CD14-positive monocyte (primary cell): ENCODE results near the gene ZDHHC3. TPM values are rescaled to one million over a fixed set of nuclear protein-coding genes. Genes with fewer than 3 reads are reported as not detected.
A peak's percentile ranks its signal among the peaks of the same experiment; 100 is the strongest.

Source experiments
- DNase-seq, 3 donors: peaks; one replicate each; pipeline ENCODE4 v3.0.0-alpha.2; 2011 to 2022
- H2AFZ ChIP-seq: 2 replicates; pipeline ENCODE4 v1.6.0; 2012; ENCODE audit warnings: mild to moderate bottlenecking, low read depth, low read length, inconsistent platforms; ENCODE audit not compliant: insufficient read depth, poor library complexity, severe bottlenecking
- H3K27ac ChIP-seq, 2 donors: 1 replicate in 1 of 2; 2 replicates in 1 of 2; pipeline ENCODE4 v1.5.1; 2012 to 2013; ENCODE audit warnings: low read length in 2 of 2, control low read depth in 1 of 2, inconsistent platforms in 1 of 2, low read depth in 1 of 2, mild to moderate bottlenecking in 1 of 2
- H3K27me3 ChIP-seq, 2 donors: one replicate each; pipeline versions ENCODE4 v1.6.0 to v1.6.1; 2011 to 2013; ENCODE audit warnings: low read length in 2 of 2; ENCODE audit not compliant: control insufficient read depth in 2 of 2, insufficient read depth in 2 of 2
- H3K36me3 ChIP-seq, 2 donors: replicated peaks in 1 of 2; 1 replicate in 1 of 2; 2 replicates in 1 of 2; pipeline versions ENCODE4 v1.5.1 to v1.6.1; 2012 to 2013; ENCODE audit warnings: low read length in 2 of 2, control low read depth in 1 of 2, inconsistent platforms in 1 of 2, mild to moderate bottlenecking in 1 of 2; ENCODE audit not compliant: insufficient read depth in 2 of 2, control insufficient read depth in 1 of 2
- H3K4me1 ChIP-seq, 2 donors: 1 replicate in 1 of 2; 2 replicates in 1 of 2; pipeline versions ENCODE4 v1.5.1 to v1.6.1; 2012 to 2013; ENCODE audit warnings: low read length in 2 of 2, control low read depth in 1 of 2, inconsistent platforms in 1 of 2, mild to moderate bottlenecking in 1 of 2, moderate library complexity in 1 of 2; ENCODE audit not compliant: insufficient read depth in 2 of 2, control insufficient read depth in 1 of 2
- H3K4me2 ChIP-seq: replicated peaks from 2 replicates; pipeline ENCODE3; 2012; ENCODE audit warnings: low read length, moderate library complexity, mild to moderate bottlenecking; ENCODE audit not compliant: poor library complexity, severe bottlenecking; ENCODE audit errors: extremely low read depth
- H3K4me3 ChIP-seq, 3 experiments: fragments of 200-600 bp in 1 of 3; sonication (generic) in 1 of 3; replicated peaks in 1 of 3; 1 replicate in 2 of 3; 2 replicates in 1 of 3; pipeline ENCODE4 v1.5.1; 2011 to 2013; ENCODE audit warnings: low read length in 3 of 3, mild to moderate bottlenecking in 3 of 3, control low read depth in 2 of 3, low read depth in 2 of 3, inconsistent platforms in 1 of 3, moderate library complexity in 1 of 3
- H3K79me2 ChIP-seq: 2 replicates; pipeline ENCODE4 v1.6.0; 2012; ENCODE audit warnings: mild to moderate bottlenecking, control low read depth, inconsistent platforms, low read length, moderate library complexity; ENCODE audit not compliant: insufficient read depth
- H3K9ac ChIP-seq: 2 replicates; pipeline ENCODE4 v1.6.0; 2017; ENCODE audit warnings: low read length, mild to moderate bottlenecking; ENCODE audit not compliant: insufficient read depth, poor library complexity, severe bottlenecking
- H3K9me3 ChIP-seq, 2 donors: replicated peaks in 1 of 2; 1 replicate in 1 of 2; 2 replicates in 1 of 2; pipeline versions ENCODE4 v1.5.1 to v1.6.1; 2012 to 2013; ENCODE audit warnings: low read length in 2 of 2, control low read depth in 1 of 2; ENCODE audit not compliant: control insufficient read depth in 1 of 2, insufficient read depth in 1 of 2
- H4K20me1 ChIP-seq: 2 replicates; pipeline ENCODE4 v1.6.0; 2012; ENCODE audit warnings: mild to moderate bottlenecking, low read length, control low read depth, moderate library complexity; ENCODE audit not compliant: insufficient read depth
- H3K27ac Mint-ChIP-seq, 7 donors: one replicate each; pipeline ENCODE4 v1.8.0; 2020; ENCODE audit warnings: mild to moderate bottlenecking in 7 of 7, mixed read lengths in 7 of 7, moderate library complexity in 6 of 7, inconsistent platforms in 2 of 7
- H3K27me3 Mint-ChIP-seq, 3 donors: one replicate each; pipeline ENCODE4 v1.8.0; 2021 to 2022; ENCODE audit warnings: low read depth in 3 of 3, mild to moderate bottlenecking in 3 of 3, mixed read lengths in 3 of 3, moderate library complexity in 3 of 3, inconsistent platforms in 1 of 3
- H3K36me3 Mint-ChIP-seq, 2 donors: one replicate each; pipeline ENCODE4 v1.8.0; 2020; ENCODE audit warnings: mixed read lengths in 2 of 2, inconsistent platforms in 1 of 2, mild to moderate bottlenecking in 1 of 2
- H3K4me1 Mint-ChIP-seq: one replicate; pipeline ENCODE4 v1.8.0; 2020; ENCODE audit warnings: mild to moderate bottlenecking, mixed read lengths
- H3K4me3 Mint-ChIP-seq, 2 donors: one replicate each; pipeline ENCODE4 v1.8.0; 2020; ENCODE audit warnings: mild to moderate bottlenecking in 2 of 2, mixed read lengths in 2 of 2, moderate library complexity in 1 of 2
- H3K9me3 Mint-ChIP-seq, 7 donors: one replicate each; pipeline ENCODE4 v1.8.0; 2020 to 2022; ENCODE audit warnings: mixed read lengths in 7 of 7, mild to moderate bottlenecking in 6 of 7, moderate library complexity in 6 of 7, inconsistent platforms in 2 of 7
- CTCF ChIP-seq: fragments of 200-600 bp; IDR thresholded peaks from one replicate; pipeline ENCODE4 v1.8.0; 2022; ENCODE audit warnings: antibody characterized with exemption, mild to moderate bottlenecking
- WGBS: methylation state at CpG from one replicate; pipeline ENCODE4 v1.1.5; 2013; ENCODE audit warnings: missing lambda C conversion rate; ENCODE audit not compliant: insufficient coverage; 5-methylcytosine and 5-hydroxymethylcytosine counted together
- intact Hi-C, 2 donors: fragments of 100-400 bp; cut with micrococcal nuclease; formaldehyde crosslinking; loops; one replicate each; pipeline versions ENCODE4 v1.15.0 to v1.15.1; 2023
- polyA plus RNA-seq, 3 donors: library from polyadenylated mRNA; depleted of rRNA in 1 of 3; unstranded in 2 of 3; stranded (reverse) in 1 of 3; fragments of 300-500 nt in 2 of 3; fragments of >200 nt in 1 of 3; fragmentation: Illumina TruSeq in 2 of 3; gene quantifications; 1 replicate in 2 of 3; 2 replicates in 1 of 3; pipeline ENCODE4 v1.2.3, GENCODE V29; 2012 to 2021

Gene ZDHHC3
- polyA plus RNA-seq, 3 donors = 52.1 to 72.6 (median 61.3) TPM

GRCh38 chr3:44982817-44983216 lies 6.8 kb upstream of the ZDHHC3 start:
- intact Hi-C loops = no loop called here
- Mint-ChIP-seq H3K27ac (peak overlapping the region in 1 of 7 donors; percentile 19), H3K27me3 (no peaks in the 10 kb centered on the region), H3K4me1 (peaks cover 63% of the 10 kb centered on the region), H3K4me3 (no peak overlapping the region), H3K9me3 (no peaks in the 10 kb centered on the region), H3K36me3 (peaks cover 11 to 18% of the 10 kb centered on the region in 2 donors)
- no CpG with 5 or more reads among the region's 3 CpGs for WGBS
- no peak overlapping the region for H3K27ac ChIP-seq
- H3K4me1 ChIP-seq = peaks cover 8 to 38% of the 10 kb centered on the region in 2 donors
- H3K9ac ChIP-seq = no peak overlapping the region
- TF ChIP-seq CTCF = no peak
- H3K9me3 ChIP-seq = no peaks in the 10 kb centered on the region
- H3K4me3 ChIP-seq = no peak overlapping the region
- peaks cover 73% of the 10 kb centered on the region for H3K79me2 ChIP-seq
- H3K36me3 ChIP-seq = no peaks in the 10 kb centered on the region
- H3K27me3 ChIP-seq = no peaks in the 10 kb centered on the region
- H4K20me1 ChIP-seq = peaks cover 32% of the 10 kb centered on the region
- H3K4me2 ChIP-seq = no peak overlapping the region
- no peak overlapping the region for H2AFZ ChIP-seq
- DNase-seq = no peak

- Mint-ChIP-seq H3K9me3 (no peaks in the 10 kb centered on the region), H3K27me3 (no peaks in the 10 kb centered on the region), H3K27ac (peak overlapping the region in 3 of 7 donors; percentile 33 to 40 (median 36)), H3K4me1 (peaks cover 67% of the 10 kb centered on the region), H3K4me3 (no peak overlapping the region), H3K36me3 (peaks cover 11 to 15% of the 10 kb centered on the region in 2 donors)
- Histone ChIP-seq H3K4me3 (no peak overlapping the region), H3K4me2 (no peak overlapping the region), H2AFZ (no peak overlapping the region), H3K4me1 (peaks cover 13 to 45% of the 10 kb centered on the region in 2 donors), H3K9me3 (no peaks in the 10 kb centered on the region), H3K27me3 (no peaks in the 10 kb centered on the region), H3K27ac (no peak overlapping the region), H4K20me1 (peaks cover 31% of the 10 kb centered on the region), H3K79me2 (peaks cover 84% of the 10 kb centered on the region), H3K36me3 (no peaks in the 10 kb centered on the region), H3K9ac (no peak overlapping the region)
- intact Hi-C loops = no loop called here
- TF ChIP-seq CTCF = no peak
- 50% methylated on average over 2 of the region's 4 CpGs for WGBS
- DNase-seq = peak in 1 of 3 donors; percentile 16
Observed at GRCh38 chr3:44981751-44982150, 5.8 kb upstream of the ZDHHC3 start.
